ENCODE results near the gene PRRT2.

The PRRT2 gene

DNA sequence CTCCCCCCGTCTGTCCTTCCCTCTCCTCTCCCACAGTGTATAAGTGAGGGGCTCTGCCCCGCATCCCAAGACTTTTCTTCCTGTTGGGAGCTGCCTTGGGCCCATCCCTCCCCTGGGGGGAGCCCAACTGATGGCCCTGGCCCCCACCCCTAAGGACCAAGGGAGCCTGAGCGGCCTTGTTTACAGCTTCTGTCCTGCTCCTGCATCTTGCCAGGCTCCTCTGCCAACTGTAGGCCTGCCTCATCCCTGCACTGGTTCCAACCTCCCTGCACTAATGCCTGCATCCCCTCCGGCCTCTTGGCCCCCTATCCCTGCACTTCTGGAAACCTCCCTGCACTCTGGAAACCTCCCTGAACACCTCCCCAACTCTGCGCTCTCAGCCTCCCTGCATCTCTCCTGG, 2.6 kb downstream of the PRRT2 start:
- ATAC-seq (no peak), DNase-seq (ENCODE audit: low spot score in 2 of 2) (no peak)
- H3K27ac Mint-ChIP-seq, result peak overlapping the region; percentile 93
- peak overlapping the region; percentile 97 for H3K4me3 Mint-ChIP-seq
- H3K9me3 Mint-ChIP-seq, result no peaks in the 10 kb centered on the region
- peaks cover 68% of the 10 kb centered on the region for H3K36me3 Mint-ChIP-seq
- peaks cover 91% of the 10 kb centered on the region for H3K4me1 Mint-ChIP-seq

DNA sequence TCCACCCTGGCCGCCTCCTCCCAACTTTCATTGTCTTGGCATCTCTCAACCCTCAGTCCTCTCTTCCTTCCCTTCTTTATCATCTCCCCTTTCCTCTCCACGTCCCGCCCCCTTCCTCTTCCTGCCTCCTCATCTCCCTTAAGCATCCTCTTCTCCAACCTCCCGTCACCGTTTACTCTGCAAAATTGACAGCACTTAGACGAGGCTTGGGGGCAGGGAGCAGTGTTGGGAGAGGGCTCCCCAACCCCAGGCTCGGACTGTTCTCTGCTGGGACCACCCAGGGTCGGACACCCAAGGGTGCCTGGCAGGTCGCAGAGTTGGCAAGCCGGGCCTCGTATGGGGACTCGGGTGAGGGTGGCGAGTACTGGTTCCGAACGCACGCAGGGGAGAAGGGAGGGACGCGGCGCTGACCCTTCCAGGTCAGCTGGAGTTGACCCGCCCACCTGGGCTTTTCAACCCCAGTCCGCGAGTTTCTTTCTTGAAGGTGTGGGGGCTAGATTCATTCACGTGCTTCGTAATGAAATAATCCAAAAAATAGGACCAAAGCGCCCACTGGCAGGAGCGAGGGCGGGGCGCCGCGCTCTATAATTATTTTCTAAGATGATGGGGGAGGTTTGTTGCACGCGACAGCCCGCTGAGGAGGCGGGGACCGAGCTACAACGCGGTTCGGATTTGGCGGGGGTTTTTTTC, 3.2 kb downstream of the PRRT2 start:
- H3K27ac Mint-ChIP-seq, result peak overlapping the region; percentile 93
- ATAC-seq, result no peak
- H3K4me1 Mint-ChIP-seq, result peaks cover 91% of the 10 kb centered on the region
- no peaks in the 10 kb centered on the region for H3K9me3 Mint-ChIP-seq
- H3K36me3 Mint-ChIP-seq, result peaks cover 68% of the 10 kb centered on the region
- peak overlapping the region; percentile 97 for H3K4me3 Mint-ChIP-seq
- DNase-seq (ENCODE audit: low spot score in 2 of 2), result peak in 1 of 2 donors; percentile 71

DNA sequence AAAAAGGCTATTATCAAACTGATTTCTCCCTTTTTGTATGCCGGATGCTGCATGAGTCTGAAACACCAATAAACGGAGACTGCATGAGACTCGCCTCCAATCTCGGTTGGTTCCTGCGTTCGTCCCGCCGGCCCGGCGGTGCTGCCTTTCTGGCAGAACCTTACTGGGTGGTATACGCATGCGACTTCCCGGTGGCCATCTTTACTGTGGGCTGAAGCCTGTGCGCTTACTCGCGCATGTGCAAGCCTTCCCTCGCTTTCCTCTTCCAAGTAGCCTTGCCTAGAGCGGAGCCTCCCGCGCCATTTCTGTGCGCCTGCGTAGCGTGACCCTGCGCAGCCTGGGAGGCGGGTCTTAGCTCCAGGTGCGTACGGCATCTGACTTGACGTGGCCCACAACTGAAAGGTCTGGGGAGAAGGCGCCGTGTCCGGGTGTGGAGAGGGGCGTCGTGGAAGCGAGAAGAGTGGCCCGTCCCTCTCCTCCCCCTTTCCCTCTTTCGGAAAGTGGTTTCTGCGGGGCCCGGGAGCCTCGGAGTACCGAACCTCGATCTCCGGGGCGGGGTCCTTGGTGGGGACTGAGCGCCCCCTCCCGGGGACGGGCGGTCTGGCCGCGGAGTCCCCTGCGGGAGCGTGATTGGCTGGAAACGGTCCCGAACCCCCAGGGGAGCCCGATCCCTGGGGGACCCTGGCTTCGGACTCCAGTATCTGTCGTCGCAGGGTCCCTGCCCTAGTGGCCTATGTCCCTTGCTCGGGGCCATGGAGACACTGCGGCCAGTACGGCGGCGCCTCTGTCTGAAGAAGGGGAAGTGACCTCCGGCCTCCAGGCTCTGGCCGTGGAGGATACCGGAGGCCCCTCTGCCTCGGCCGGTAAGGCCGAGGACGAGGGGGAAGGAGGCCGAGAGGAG, 4.0 kb downstream of the PRRT2 start, which contains the start of gene PAGR1:
Gene PAGR1 (plus strand): TSS at position 360 of the 901 bp plus-strand sequence. CDS start 374 bp downstream, at position 734.
- peaks cover 68% of the 10 kb centered on the region for H3K36me3 Mint-ChIP-seq
- no peaks in the 10 kb centered on the region for H3K9me3 Mint-ChIP-seq
- ATAC-seq (peak; percentile 82), DNase-seq (ENCODE audit: low spot score in 2 of 2) (peak; percentile 91 to 99)
- peaks cover 87% of the 10 kb centered on the region for H3K4me1 Mint-ChIP-seq
- peak within 1 kb of the TSS; percentile 93 for H3K27ac Mint-ChIP-seq
- H3K4me3 Mint-ChIP-seq, result peak within 1 kb of the TSS; percentile 97

DNA sequence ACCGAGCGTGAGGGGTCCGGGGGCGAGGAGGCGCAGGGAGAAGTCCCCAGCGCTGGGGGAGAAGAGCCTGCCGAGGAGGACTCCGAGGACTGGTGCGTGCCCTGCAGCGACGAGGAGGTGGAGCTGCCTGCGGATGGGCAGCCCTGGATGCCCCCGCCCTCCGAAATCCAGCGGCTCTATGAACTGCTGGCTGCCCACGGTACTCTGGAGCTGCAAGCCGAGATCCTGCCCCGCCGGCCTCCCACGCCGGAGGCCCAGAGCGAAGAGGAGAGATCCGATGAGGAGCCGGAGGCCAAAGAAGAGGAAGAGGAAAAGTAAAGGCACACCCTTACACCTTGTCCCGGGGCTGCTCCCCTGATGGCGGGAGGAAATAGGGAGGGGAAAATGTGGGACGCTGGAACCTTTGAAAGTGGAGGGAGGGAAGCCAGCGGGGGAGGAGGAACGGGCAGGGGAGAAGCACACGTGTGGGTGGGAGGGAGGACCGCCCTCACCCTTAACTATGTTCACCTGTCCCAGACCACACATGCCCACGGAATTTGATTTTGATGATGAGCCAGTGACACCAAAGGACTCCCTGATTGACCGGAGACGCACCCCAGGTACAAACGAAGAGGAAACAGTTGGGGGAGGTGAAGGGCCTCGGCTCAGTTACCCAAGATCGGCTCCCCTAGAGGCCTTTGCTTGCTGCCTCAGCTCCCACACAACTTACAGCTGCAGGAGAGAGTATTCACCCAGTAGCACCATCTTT, 4.9 kb downstream of the PRRT2 start:
- Mint-ChIP-seq H3K36me3 (peaks cover 59% of the 10 kb centered on the region), H3K4me1 (peaks cover 84% of the 10 kb centered on the region), H3K27ac (peak overlapping the region; percentile 93)

DNA sequence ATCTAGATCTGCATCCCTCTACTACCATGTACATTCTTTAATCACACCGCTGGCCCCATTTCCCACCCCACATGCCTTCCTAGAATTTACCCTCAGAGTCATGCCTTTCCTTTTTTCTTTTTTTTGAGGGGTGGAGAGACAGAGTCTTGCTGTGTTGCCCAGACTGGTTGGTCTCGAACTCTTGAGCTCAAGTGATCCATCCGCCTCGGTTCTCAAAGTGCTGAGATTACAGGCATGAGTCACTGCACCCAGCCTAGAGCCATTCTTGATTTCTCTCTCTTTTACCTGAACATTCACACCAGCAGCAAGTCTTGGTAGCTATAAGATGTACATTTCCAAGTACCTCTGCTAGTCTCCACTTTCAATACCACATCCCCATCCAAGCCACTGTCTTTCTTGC, 6.1 kb downstream of the PRRT2 start:
- H3K4me1 Mint-ChIP-seq, result peaks cover 83% of the 10 kb centered on the region
- peak overlapping the region; percentile 97 for H3K4me3 Mint-ChIP-seq
- DNase-seq (ENCODE audit: low spot score in 2 of 2) (no peak), ATAC-seq (no peak)
- H3K9me3 Mint-ChIP-seq, result no peaks in the 10 kb centered on the region
- H3K36me3 Mint-ChIP-seq, result peaks cover 64% of the 10 kb centered on the region
- peak overlapping the region; percentile 93 for H3K27ac Mint-ChIP-seq

More for the DNA sequence above, 4.9 kb downstream of the PRRT2 start:
- H3K9me3 Mint-ChIP-seq, result no peaks in the 10 kb centered on the region
- ATAC-seq, result peak; percentile 59
- peak; percentile 44 to 83 for DNase-seq (ENCODE audit: low spot score in 2 of 2)
- peak overlapping the region; percentile 97 for H3K4me3 Mint-ChIP-seq

DNA sequence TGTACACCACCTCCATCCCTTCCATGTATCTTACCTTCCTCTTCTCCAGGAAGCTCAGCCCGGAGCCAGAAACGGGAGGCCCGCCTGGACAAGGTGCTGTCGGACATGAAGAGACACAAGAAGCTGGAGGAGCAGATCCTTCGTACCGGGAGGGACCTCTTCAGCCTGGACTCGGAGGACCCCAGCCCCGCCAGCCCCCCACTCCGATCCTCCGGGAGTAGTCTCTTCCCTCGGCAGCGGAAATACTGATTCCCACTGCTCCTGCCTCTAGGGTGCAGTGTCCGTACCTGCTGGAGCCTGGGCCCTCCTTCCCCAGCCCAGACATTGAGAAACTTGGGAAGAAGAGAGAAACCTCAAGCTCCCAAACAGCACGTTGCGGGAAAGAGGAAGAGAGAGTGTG, 7.5 kb downstream of the PRRT2 start:
- Mint-ChIP-seq H3K27ac (peak overlapping the region; percentile 90), H3K36me3 (peaks cover 70% of the 10 kb centered on the region), H3K4me3 (peak overlapping the region; percentile 97), H3K9me3 (no peaks in the 10 kb centered on the region), H3K4me1 (peaks cover 75% of the 10 kb centered on the region)
- no peak for ATAC-seq
- no peak for DNase-seq (ENCODE audit: low spot score in 2 of 2)

DNA sequence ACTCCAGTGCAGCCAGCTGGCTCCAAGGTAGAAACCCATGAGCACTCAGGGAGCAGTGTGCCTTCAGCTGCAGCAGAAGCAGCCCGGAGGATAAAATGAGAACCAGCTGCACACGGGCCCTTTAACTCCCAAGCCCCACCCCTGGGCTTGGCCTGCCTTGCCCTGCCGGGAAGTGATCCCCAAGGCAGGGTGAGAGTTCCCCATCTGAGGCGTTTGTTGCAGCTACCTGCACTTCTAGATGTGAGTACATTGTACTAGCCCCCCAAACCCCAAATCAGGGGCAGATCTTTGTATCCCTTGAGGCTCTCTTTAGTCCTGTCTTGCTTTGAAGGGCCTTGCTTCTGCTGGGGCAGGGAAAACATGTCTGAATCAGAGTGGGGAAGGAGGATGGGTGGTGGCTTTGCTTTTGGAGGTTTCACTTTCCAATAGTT, 8.3 kb downstream of the PRRT2 start, which contains the start of gene MVP:
Gene MVP (plus strand): TSS at position 192 of the 431 bp plus-strand sequence. CDS start 10,088 bp downstream, outside the sequence.
- DNase-seq (ENCODE audit: low spot score in 2 of 2) (peak; percentile 28 to 77), ATAC-seq (peak; percentile 14)
- peak within 1 kb of the TSS; percentile 97 for H3K4me3 Mint-ChIP-seq
- peaks cover 75% of the 10 kb centered on the region for H3K4me1 Mint-ChIP-seq
- no peaks in the 10 kb centered on the region for H3K9me3 Mint-ChIP-seq
- H3K36me3 Mint-ChIP-seq, result peaks cover 74% of the 10 kb centered on the region
- peak within 1 kb of the TSS; percentile 90 for H3K27ac Mint-ChIP-seq

DNA sequence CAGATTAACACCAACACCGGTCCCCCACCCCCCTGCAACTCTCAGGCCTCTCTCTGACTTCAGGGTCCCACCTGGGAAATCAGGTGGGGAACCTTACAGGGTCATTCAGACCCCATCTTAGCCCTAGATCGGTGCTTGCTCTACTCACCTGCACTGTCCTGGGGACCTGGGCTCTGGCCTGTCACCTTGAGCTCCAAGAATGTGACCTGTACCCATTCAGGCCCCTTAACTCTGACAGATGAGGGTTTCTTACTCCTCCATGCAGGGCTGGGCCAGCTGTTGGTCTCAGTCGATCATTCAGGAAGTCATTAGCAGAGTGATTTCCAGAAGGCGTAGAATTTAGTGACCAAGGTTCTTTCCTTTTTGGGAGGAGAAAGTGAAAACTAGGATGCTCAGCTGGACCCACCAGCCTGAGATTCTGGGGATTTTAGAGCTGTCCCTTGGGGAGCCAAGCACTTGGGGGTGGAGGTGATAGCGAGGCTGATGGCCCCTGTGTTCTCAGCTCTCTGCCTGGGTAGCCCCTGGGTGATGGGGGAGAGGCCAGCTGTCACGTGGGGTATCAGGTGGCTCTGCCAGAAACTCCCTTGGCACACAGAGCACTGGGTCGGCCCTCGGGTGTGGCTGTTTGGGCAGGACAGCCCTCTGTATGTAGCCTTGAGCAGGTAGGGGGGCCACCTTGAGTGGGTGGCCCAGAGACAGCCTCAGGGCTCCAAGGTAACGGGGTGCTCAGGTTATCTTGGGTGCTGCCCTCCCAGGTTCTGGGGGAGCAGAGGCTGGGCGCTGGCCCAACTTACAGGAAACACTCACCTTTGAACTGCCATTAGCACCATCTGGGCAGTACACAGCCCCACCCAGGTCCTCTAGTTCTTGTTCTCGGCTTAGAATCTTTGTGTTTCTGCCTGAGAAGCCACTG, 9.0 kb downstream of the PRRT2 start:
- Mint-ChIP-seq H3K4me3 (peak overlapping the region; percentile 97), H3K9me3 (no peaks in the 10 kb centered on the region), H3K27ac (peak overlapping the region; percentile 90), H3K4me1 (peaks cover 75% of the 10 kb centered on the region), H3K36me3 (peaks cover 72% of the 10 kb centered on the region)
- peak; percentile 34 to 76 for DNase-seq (ENCODE audit: low spot score in 2 of 2)
- ATAC-seq, result peak; percentile 60

DNA sequence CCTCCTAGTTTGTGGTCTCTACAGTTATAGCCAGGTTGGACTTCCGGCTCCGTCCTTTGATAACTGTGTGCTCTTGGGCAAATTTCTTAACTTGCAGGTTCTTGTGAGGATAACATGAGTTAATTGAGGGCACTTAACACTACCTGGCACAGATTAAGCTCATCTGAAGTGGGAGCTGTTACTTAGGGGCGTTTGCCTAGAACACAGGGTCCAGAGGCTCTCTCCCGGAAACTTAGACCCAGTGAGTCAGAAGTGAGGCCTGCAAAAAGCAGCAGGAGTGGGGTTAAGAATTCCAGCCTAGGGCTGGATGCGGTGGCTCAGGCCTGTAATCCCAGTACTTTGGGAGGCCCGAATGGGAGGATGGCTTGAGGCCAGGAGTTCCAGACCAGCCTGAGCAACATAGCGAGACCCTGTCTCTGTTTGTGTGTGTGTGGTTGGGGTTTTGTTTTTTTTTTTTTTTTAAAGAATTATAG, 9.7 kb downstream of the PRRT2 start:
- DNase-seq (ENCODE audit: low spot score in 2 of 2), result no peak
- Mint-ChIP-seq H3K9me3 (no peaks in the 10 kb centered on the region), H3K27ac (peak overlapping the region; percentile 90), H3K4me3 (peak overlapping the region; percentile 97), H3K4me1 (peaks cover 74% of the 10 kb centered on the region), H3K36me3 (peaks cover 75% of the 10 kb centered on the region)
- no peak for ATAC-seq

DNA sequence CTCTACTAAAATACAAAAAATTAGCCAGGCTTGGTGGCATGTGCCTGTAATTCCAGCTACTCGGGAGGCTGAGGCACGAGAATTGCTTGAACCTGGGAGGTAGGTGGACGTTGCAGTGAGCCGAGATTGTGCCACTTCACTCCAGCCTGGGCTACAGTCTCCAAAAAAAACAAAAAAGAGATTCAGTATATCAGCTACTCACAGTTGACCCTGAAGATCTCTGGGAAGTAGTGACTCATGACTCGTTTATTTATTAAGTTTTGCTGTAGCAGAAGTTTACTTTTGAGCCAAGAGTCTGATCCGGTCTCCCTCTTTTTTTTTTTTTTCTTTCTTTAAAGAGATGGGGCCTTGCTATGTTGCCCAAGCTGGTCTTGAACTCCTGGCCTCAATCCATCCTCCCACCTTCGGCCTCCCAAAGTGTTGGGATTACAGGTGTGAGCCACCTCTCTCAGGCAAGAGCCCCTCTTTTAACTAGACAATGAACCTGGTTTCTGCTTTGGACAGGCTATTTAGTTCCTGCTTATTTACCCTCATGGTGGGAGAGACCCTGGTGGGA, 12.7 kb downstream of the PRRT2 start:
- no peak for DNase-seq (ENCODE audit: low spot score in 2 of 2)
- no peaks in the 10 kb centered on the region for H3K9me3 Mint-ChIP-seq
- H3K4me1 Mint-ChIP-seq, result peaks cover 60% of the 10 kb centered on the region
- H3K27ac Mint-ChIP-seq, result peak overlapping the region; percentile 93
- ATAC-seq, result no peak
- peaks cover 51% of the 10 kb centered on the region for H3K36me3 Mint-ChIP-seq
- H3K4me3 Mint-ChIP-seq, result peak overlapping the region; percentile 61

DNA sequence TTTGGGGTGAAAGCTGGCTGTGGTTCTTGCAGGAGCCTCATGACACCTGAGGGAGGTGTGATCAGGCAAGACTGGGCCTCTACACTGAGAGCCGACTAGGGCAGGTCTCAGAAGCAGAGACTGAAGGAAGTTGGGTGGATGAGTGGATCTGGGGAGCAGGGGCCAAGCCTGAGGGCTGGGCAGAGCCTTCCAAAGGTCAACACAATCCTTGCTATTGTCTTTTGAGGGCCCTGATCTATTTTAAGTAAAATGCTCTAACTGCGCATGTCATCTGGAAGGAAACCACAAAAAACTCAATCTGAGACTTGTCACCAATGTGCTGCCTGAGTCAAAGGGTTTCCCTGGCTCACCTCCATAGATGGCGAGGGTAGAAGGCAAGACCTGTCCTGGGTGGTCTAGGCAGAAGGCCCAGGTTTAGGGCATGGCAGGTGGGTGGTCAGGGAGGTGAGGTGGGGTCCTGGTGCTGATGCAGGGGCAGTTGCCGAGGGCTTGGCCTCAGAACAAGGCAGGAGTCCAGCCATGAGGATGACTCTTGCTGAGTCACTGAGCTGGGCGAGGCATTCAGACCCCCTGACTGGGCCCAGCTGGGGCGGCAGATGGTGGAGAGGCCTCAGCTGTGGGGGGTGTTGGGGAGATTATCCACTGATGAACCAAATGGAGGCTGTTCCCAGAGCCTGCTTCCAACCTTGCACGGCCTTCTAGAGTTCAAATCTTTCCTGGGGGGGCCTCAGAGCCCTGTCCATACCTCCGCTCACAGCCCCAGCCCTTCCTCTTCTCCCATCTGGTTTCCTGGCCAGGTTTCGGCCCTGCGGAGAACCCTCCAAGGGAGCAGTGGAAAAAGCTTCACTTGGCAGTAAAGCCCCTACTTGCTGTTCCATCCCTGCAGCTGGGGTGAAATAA, 13.4 kb downstream of the PRRT2 start:
- Mint-ChIP-seq H3K4me3 (peak overlapping the region; percentile 61), H3K9me3 (no peaks in the 10 kb centered on the region), H3K4me1 (peaks cover 62% of the 10 kb centered on the region), H3K27ac (peak overlapping the region; percentile 93), H3K36me3 (peaks cover 44% of the 10 kb centered on the region)
- peak; percentile 20 to 78 for DNase-seq (ENCODE audit: low spot score in 2 of 2)
- ATAC-seq, result peak; percentile 80

DNA sequence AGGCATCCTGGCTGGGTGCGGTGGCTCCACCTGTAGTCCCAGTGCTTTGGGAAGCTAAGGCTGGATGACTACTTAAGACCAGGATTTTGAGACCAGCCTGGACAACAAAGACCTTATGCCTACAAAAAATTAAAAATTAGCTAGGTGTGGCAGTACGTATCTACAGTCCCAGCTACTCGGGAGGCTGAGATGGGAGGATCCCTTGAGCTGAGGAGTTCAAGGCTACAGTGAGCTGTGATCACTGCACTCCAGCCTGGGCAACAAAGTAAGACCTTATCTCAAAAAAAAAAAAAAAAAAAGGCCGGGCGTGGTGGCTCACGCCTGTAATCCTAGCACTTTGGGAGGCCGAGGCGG, 14.3 kb downstream of the PRRT2 start:
- ATAC-seq (no peak), DNase-seq (ENCODE audit: low spot score in 2 of 2) (no peak)
- no peak overlapping the region for H3K27ac Mint-ChIP-seq
- peaks cover 47% of the 10 kb centered on the region for H3K36me3 Mint-ChIP-seq
- H3K4me1 Mint-ChIP-seq, result peaks cover 64% of the 10 kb centered on the region
- H3K4me3 Mint-ChIP-seq, result peak overlapping the region; percentile 61
- no peaks in the 10 kb centered on the region for H3K9me3 Mint-ChIP-seq

DNA sequence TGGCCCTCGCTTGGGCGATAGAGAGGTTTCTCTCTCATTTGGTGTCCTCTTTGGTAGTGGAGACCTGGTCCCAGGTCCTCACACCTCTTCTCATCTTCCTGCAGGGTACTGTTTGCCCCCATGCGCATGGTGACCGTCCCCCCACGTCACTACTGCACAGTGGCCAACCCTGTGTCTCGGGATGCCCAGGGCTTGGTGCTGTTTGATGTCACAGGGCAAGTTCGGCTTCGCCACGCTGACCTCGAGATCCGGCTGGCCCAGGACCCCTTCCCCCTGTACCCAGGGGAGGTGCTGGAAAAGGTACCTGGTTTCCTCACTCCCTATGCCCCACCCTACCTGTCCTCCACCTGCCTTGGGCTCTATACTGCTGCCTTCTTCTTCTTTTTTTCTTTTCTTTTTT, 18.8 kb downstream of the PRRT2 start:
- Mint-ChIP-seq H3K27ac (peak overlapping the region; percentile 9), H3K9me3 (no peaks in the 10 kb centered on the region), H3K36me3 (peaks cover 66% of the 10 kb centered on the region), H3K4me3 (no peak overlapping the region), H3K4me1 (peaks cover 32% of the 10 kb centered on the region)
- no peak for ATAC-seq
- no peak for DNase-seq (ENCODE audit: low spot score in 2 of 2)
